Measurements from ENCODE around the gene HYAL4.

GRCh38 chr7:123797673-123798531 lies 47.1 kb upstream of the HYAL4 start:
- TF ChIP-seq FOXK2 (IDR thresholded peaks at IDR 0.05) (no peak), TARDBP (IDR thresholded peaks at IDR 0.05) (no peak), L3MBTL2 (conservative IDR thresholded peaks at IDR 0.05) (no peak), SP1 (IDR thresholded peaks at IDR 0.05) (no peak), ELF4 (IDR thresholded peaks at IDR 0.05) (no peak), SUZ12 (IDR thresholded peaks at IDR 0.05) (no peak), FOXA1 (IDR thresholded peaks at IDR 0.05) (no peak), ZNF384 (IDR thresholded peaks at IDR 0.05) (no peak), PKNOX1 (IDR thresholded peaks at IDR 0.05) (no peak), FOXM1 (IDR thresholded peaks at IDR 0.05; ENCODE audit: borderline replicate concordance) (no peak), ARNT (IDR thresholded peaks at IDR 0.05) (no peak), BHLHE40 (IDR thresholded peaks at IDR 0.05; ENCODE audit: borderline replicate concordance) (no peak)

Data from HEK293T (cell line).